ENCODE measurements around the gene FBLN1. TPM values are rescaled to one million over a fixed set of nuclear protein-coding genes. Genes with fewer than 3 reads are reported as not detected.

FBLN1 gene
- polyA plus RNA-seq, 6 donors from 2014 or later = not detected

GRCh38 chr22:45516163-45516562 lies 13.5 kb downstream of the FBLN1 start:
- Mint-ChIP-seq H3K9me3 (no peaks in the 10 kb centered on the region), H3K27me3 (peaks cover 5 to 28% (median 25%) of the 10 kb centered on the region in 3 donors), H3K4me3 (no peak overlapping the region), H3K27ac (peak overlapping the region in 1 of 6 donors; percentile 54), H3K36me3 (no peaks in the 10 kb centered on the region), H3K4me1 (peaks cover 0 to 4% (median 0%) of the 10 kb centered on the region in 3 donors)
- ATAC-seq (ENCODE audit: low read depth in 2 of 2) = no peak
- DNase-seq = no peak

- Mint-ChIP-seq H3K4me1 (peaks cover 0 to 4% (median 0%) of the 10 kb centered on the region in 3 donors), H3K36me3 (no peaks in the 10 kb centered on the region), H3K27me3 (peaks cover 5 to 28% (median 25%) of the 10 kb centered on the region in 3 donors), H3K27ac (no peak overlapping the region), H3K4me3 (no peak overlapping the region), H3K9me3 (no peaks in the 10 kb centered on the region)
- DNase-seq = no peak
- no peak for ATAC-seq (ENCODE audit: low read depth in 2 of 2)
Observed at GRCh38 chr22:45516923-45517675, 14.4 kb downstream of the FBLN1 start.

GRCh38 chr22:45518136-45518535 lies 15.5 kb downstream of the FBLN1 start:
- Mint-ChIP-seq H3K27ac (no peak overlapping the region), H3K4me1 (peaks cover 0 to 4% (median 0%) of the 10 kb centered on the region in 3 donors), H3K27me3 (peaks cover 5 to 28% (median 25%) of the 10 kb centered on the region in 3 donors), H3K9me3 (no peaks in the 10 kb centered on the region), H3K36me3 (no peaks in the 10 kb centered on the region), H3K4me3 (no peak overlapping the region)
- ATAC-seq (ENCODE audit: low read depth in 2 of 2) (no peak), DNase-seq (no peak)

- H3K4me1 Mint-ChIP-seq = peaks cover 0 to 4% (median 0%) of the 10 kb centered on the region in 3 donors
- ATAC-seq (ENCODE audit: low read depth in 2 of 2) (no peak), DNase-seq (no peak)
Observed at GRCh38 chr22:45518580-45518991, 15.9 kb downstream of the FBLN1 start.

GRCh38 chr22:45521178-45521577 lies 18.5 kb downstream of the FBLN1 start:
- Mint-ChIP-seq H3K4me3 (no peak overlapping the region), H3K27me3 (peaks cover 0 to 13% (median 7%) of the 10 kb centered on the region in 3 donors), H3K4me1 (no peaks in the 10 kb centered on the region), H3K9me3 (no peaks in the 10 kb centered on the region), H3K27ac (no peak overlapping the region), H3K36me3 (no peaks in the 10 kb centered on the region)
- DNase-seq = no peak
- no peak for ATAC-seq (ENCODE audit: low read depth in 2 of 2)

More at GRCh38 chr22:45518580-45518991, 15.9 kb downstream of the FBLN1 start:
- Mint-ChIP-seq H3K9me3 (no peaks in the 10 kb centered on the region), H3K27ac (no peak overlapping the region), H3K36me3 (no peaks in the 10 kb centered on the region), H3K4me3 (no peak overlapping the region), H3K27me3 (peaks cover 2 to 28% (median 25%) of the 10 kb centered on the region in 3 donors)

GRCh38 chr22:45522462-45522861 lies 19.8 kb downstream of the FBLN1 start:
- Mint-ChIP-seq H3K27ac (no peak overlapping the region), H3K36me3 (no peaks in the 10 kb centered on the region)
- no peak for ATAC-seq (ENCODE audit: low read depth in 2 of 2)

GRCh38 chr22:45524157-45524556 lies 21.5 kb downstream of the FBLN1 start:
- Mint-ChIP-seq H3K27ac (no peak overlapping the region), H3K27me3 (peaks cover 0 to 5% (median 0%) of the 10 kb centered on the region in 3 donors), H3K36me3 (no peaks in the 10 kb centered on the region), H3K9me3 (no peaks in the 10 kb centered on the region), H3K4me1 (no peaks in the 10 kb centered on the region), H3K4me3 (no peak overlapping the region)
- DNase-seq (no peak), ATAC-seq (ENCODE audit: low read depth in 2 of 2) (no peak)

More at GRCh38 chr22:45522462-45522861, 19.8 kb downstream of the FBLN1 start:
- no peak for DNase-seq
- H3K9me3 Mint-ChIP-seq = no peaks in the 10 kb centered on the region
- no peaks in the 10 kb centered on the region for H3K4me1 Mint-ChIP-seq
- no peak overlapping the region for H3K4me3 Mint-ChIP-seq
- peaks cover 0 to 12% (median 0%) of the 10 kb centered on the region in 3 donors for H3K27me3 Mint-ChIP-seq

- H3K4me3 Mint-ChIP-seq = no peak overlapping the region
- H3K36me3 Mint-ChIP-seq = no peaks in the 10 kb centered on the region
- no peak for ATAC-seq (ENCODE audit: low read depth in 2 of 2)
- peaks cover 0 to 5% (median 0%) of the 10 kb centered on the region in 3 donors for H3K27me3 Mint-ChIP-seq
- no peak for DNase-seq
- H3K27ac Mint-ChIP-seq = no peak overlapping the region
- H3K4me1 Mint-ChIP-seq = no peaks in the 10 kb centered on the region
- H3K9me3 Mint-ChIP-seq = no peaks in the 10 kb centered on the region
Observed at GRCh38 chr22:45524966-45525365, 22.3 kb downstream of the FBLN1 start.

GRCh38 chr22:45525480-45525879 lies 22.8 kb downstream of the FBLN1 start:
- no peaks in the 10 kb centered on the region for H3K36me3 Mint-ChIP-seq
- peaks cover 0 to 5% (median 0%) of the 10 kb centered on the region in 3 donors for H3K27me3 Mint-ChIP-seq
- H3K9me3 Mint-ChIP-seq = no peaks in the 10 kb centered on the region
- no peak overlapping the region for H3K4me3 Mint-ChIP-seq
- no peaks in the 10 kb centered on the region for H3K4me1 Mint-ChIP-seq
- ATAC-seq (ENCODE audit: low read depth in 2 of 2) (no peak), DNase-seq (no peak)
- H3K27ac Mint-ChIP-seq = no peak overlapping the region

GRCh38 chr22:45526281-45526680 lies 23.6 kb downstream of the FBLN1 start:
- ATAC-seq (ENCODE audit: low read depth in 2 of 2) = no peak
- Mint-ChIP-seq H3K27ac (no peak overlapping the region), H3K4me3 (no peak overlapping the region), H3K27me3 (peaks cover 0 to 5% (median 0%) of the 10 kb centered on the region in 3 donors), H3K36me3 (no peaks in the 10 kb centered on the region), H3K9me3 (no peaks in the 10 kb centered on the region), H3K4me1 (no peaks in the 10 kb centered on the region)
- no peak for DNase-seq

- Mint-ChIP-seq H3K4me1 (no peaks in the 10 kb centered on the region), H3K4me3 (no peak overlapping the region), H3K36me3 (no peaks in the 10 kb centered on the region), H3K27me3 (peaks cover 0 to 5% (median 3%) of the 10 kb centered on the region in 3 donors), H3K9me3 (no peaks in the 10 kb centered on the region), H3K27ac (no peak overlapping the region)
- no peak for ATAC-seq (ENCODE audit: low read depth in 2 of 2)
- no peak for DNase-seq
Observed at GRCh38 chr22:45526768-45527360, 24.2 kb downstream of the FBLN1 start.

- H3K36me3 Mint-ChIP-seq = no peaks in the 10 kb centered on the region
- no peaks in the 10 kb centered on the region for H3K4me1 Mint-ChIP-seq
- no peak for ATAC-seq (ENCODE audit: low read depth in 2 of 2)
- H3K4me3 Mint-ChIP-seq = no peak overlapping the region
- H3K27me3 Mint-ChIP-seq = peaks cover 0 to 8% (median 5%) of the 10 kb centered on the region in 3 donors
- peak overlapping the region in 1 of 6 donors; percentile 44 for H3K27ac Mint-ChIP-seq
- no peaks in the 10 kb centered on the region for H3K9me3 Mint-ChIP-seq
- DNase-seq = no peak
Observed at GRCh38 chr22:45527456-45527855, 24.8 kb downstream of the FBLN1 start.

- no peaks in the 10 kb centered on the region for H3K4me1 Mint-ChIP-seq
- no peak overlapping the region for H3K4me3 Mint-ChIP-seq
- H3K27ac Mint-ChIP-seq = peak overlapping the region in 1 of 6 donors; percentile 19
- peaks cover 0 to 8% (median 5%) of the 10 kb centered on the region in 3 donors for H3K27me3 Mint-ChIP-seq
- ATAC-seq (ENCODE audit: low read depth in 2 of 2) = no peak
- DNase-seq = no peak
- no peaks in the 10 kb centered on the region for H3K36me3 Mint-ChIP-seq
- no peaks in the 10 kb centered on the region for H3K9me3 Mint-ChIP-seq
Observed at GRCh38 chr22:45528046-45528445, 25.4 kb downstream of the FBLN1 start.

- no peak overlapping the region for H3K4me3 Mint-ChIP-seq
- no peaks in the 10 kb centered on the region for H3K9me3 Mint-ChIP-seq
- H3K27ac Mint-ChIP-seq = no peak overlapping the region
- H3K4me1 Mint-ChIP-seq = no peaks in the 10 kb centered on the region
- no peaks in the 10 kb centered on the region for H3K36me3 Mint-ChIP-seq
- no peak for ATAC-seq (ENCODE audit: low read depth in 2 of 2)
- no peak for DNase-seq
- peaks cover 0 to 8% (median 5%) of the 10 kb centered on the region in 3 donors for H3K27me3 Mint-ChIP-seq
Observed at GRCh38 chr22:45529105-45529504, 26.4 kb downstream of the FBLN1 start.
